Globus pallidus (tissue), 1 donor: Measurements from ENCODE around the gene KIF4A.

Experiments
- DNase-seq: peaks from one replicate; pipeline ENCODE4 v3.0.0-alpha.2; 2015; ENCODE audit warnings: low spot score

Gene KIF4A

GRCh38 chrX:70444326-70444945, 154.5 kb downstream of the KIF4A start, which contains the start of gene DLG3:
TSS of gene DLG3 (plus strand) at chrX:70444835. CDS start at chrX:70445202, 367 bp downstream.
- peak; percentile 71 for DNase-seq

GRCh38 chrX:70444946-70445656, 155.2 kb downstream of the KIF4A start:
- no peak for DNase-seq

GRCh38 chrX:70445951-70446350, 156.0 kb downstream of the KIF4A start:
- DNase-seq: no peak

GRCh38 chrX:70446380-70447350, 156.8 kb downstream of the KIF4A start:
- no peak for DNase-seq

- no peak for DNase-seq
Measured at GRCh38 chrX:70449457-70449966, 159.6 kb downstream of the KIF4A start.

GRCh38 chrX:70452143-70452733, 162.3 kb downstream of the KIF4A start:
- peak; percentile 41 for DNase-seq

- DNase-seq: no peak
Measured at GRCh38 chrX:70453024-70453618, 163.2 kb downstream of the KIF4A start.

GRCh38 chrX:70454441-70455365, 164.8 kb downstream of the KIF4A start:
- DNase-seq: no peak

- no peak for DNase-seq
Measured at GRCh38 chrX:70455366-70456202, 165.7 kb downstream of the KIF4A start.

GRCh38 chrX:70456256-70456655, 166.4 kb downstream of the KIF4A start:
- DNase-seq: no peak

GRCh38 chrX:70461026-70461425, 171.1 kb downstream of the KIF4A start:
- DNase-seq: no peak

GRCh38 chrX:70464051-70464450, 174.1 kb downstream of the KIF4A start:
- no peak for DNase-seq

GRCh38 chrX:70466968-70467367, 177.1 kb downstream of the KIF4A start:
- no peak for DNase-seq

- no peak for DNase-seq
Measured at GRCh38 chrX:70468709-70469108, 178.8 kb downstream of the KIF4A start.
